ENCODE measurements around the gene MMP21. TPM values are rescaled to one million over a fixed set of nuclear protein-coding genes. Genes with fewer than 3 reads are reported as not detected.

Gene MMP21
- total and polyA plus RNA-seq, 2 of the 13 experiments (the other 11 are each of a cell fraction or from before 2014, with no cell fraction given) = not detected

- TF ChIP-seq ZHX2 (IDR thresholded peaks at IDR 0.05; ENCODE audit: low read depth) (no peak), ZHX2 (CRISPR knock-in tag; IDR thresholded peaks at IDR 0.05; ENCODE audit: borderline replicate concordance) (no peak), SCMH1 (CRISPR knock-in tag; IDR thresholded peaks at IDR 0.05; ENCODE audit: borderline replicate concordance) (no peak), BATF2 (CRISPR knock-in tag; IDR thresholded peaks at IDR 0.05) (no peak), ZNF362 (CRISPR knock-in tag; IDR thresholded peaks at IDR 0.05; ENCODE audit: borderline replicate concordance) (no peak), ZNF572 (CRISPR knock-in tag; IDR thresholded peaks at IDR 0.05) (no peak), TERF1 (CRISPR knock-in tag; IDR thresholded peaks at IDR 0.05) (no peak), ZNF484 (CRISPR knock-in tag; IDR thresholded peaks at IDR 0.05; ENCODE audit: borderline replicate concordance, low read depth) (no peak), HNF4A (CRISPR knock-in tag; IDR thresholded peaks at IDR 0.05) (no peak), LCORL (IDR thresholded peaks at IDR 0.05) (no peak), LCORL (CRISPR knock-in tag; IDR thresholded peaks at IDR 0.05) (no peak), ZNF784 (CRISPR knock-in tag; IDR thresholded peaks at IDR 0.05; ENCODE audit: borderline replicate concordance) (no peak)
Observed at GRCh38 chr10:125761961-125762360, 13.7 kb downstream of the MMP21 start (continued).
